ENCODE data around the gene NAT10. TPM values are rescaled to one million over a fixed set of nuclear protein-coding genes. Genes with fewer than 3 reads are reported as not detected.
"Not testable (repeated sequence)": the region's sequence is repeated elsewhere in the genome, so short reads cannot be mapped to it uniquely, and the experiment has no call there.

The NAT10 gene
- total and polyA plus RNA-seq, 9 donors: 21.5 to 39.0 (median 32.3) TPM

GRCh38 chr11:34178209-34178821 lies 72.9 kb downstream of the NAT10 start:
- DNase-seq: no peak
- WGBS (ENCODE audit: insufficient coverage): 93% methylated on average over 8 of the region's 10 CpGs
- Histone ChIP-seq H3K4me1 (ENCODE audit: control insufficient read depth, insufficient read depth, low read length) (peaks cover 11% of the 10 kb centered on the region), H3K27me3 (ENCODE audit: control insufficient read depth, insufficient read depth, low read length) (peaks cover 3% of the 10 kb centered on the region), H3K9me3 (replicated peaks; ENCODE audit: control insufficient read depth, low read depth, low read length) (no peaks in the 10 kb centered on the region), H3K36me3 (ENCODE audit: control insufficient read depth, insufficient read depth, low read length) (no peaks in the 10 kb centered on the region), H3K27ac (ENCODE audit: low read length) (no peak overlapping the region), H3K4me3 (ENCODE audit: low read length) (no peak overlapping the region)

DNA sequence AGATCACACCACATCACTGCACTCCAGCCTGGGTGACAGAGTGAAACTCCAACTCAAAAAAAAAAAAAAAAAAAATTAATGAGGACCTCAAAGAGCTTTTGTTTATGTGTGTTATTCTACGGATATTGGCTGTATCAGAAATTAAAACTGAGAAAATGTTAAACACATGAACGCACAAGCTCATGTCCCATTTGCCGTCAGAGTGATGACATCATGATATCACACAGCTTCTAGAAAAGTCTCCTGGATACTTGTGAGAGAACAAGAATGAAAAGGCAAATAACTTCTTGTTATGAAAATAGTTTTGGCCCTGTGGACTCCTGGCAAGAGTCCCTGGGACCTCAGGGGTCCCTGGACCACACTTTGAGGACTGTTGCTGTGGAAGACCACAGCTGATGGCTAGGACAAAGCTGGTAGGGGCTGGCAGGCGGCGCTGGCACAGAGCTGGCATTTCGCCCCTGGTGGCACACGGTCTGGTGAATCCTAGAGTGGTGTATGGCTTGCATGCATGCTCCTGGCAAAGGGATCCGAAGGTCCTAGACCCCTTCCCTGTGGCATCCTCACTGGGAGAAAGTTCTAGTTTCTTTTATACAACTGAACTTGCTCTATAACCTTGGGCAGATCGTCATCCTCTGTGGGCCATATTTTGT lies 73.7 kb downstream of the NAT10 start:
- Histone ChIP-seq H3K36me3 (ENCODE audit: control insufficient read depth, insufficient read depth, low read length) (no peaks in the 10 kb centered on the region), H3K27ac (ENCODE audit: low read length) (no peak overlapping the region), H3K4me3 (ENCODE audit: low read length) (no peak overlapping the region), H3K27me3 (ENCODE audit: control insufficient read depth, insufficient read depth, low read length) (no peaks in the 10 kb centered on the region), H3K9me3 (replicated peaks; ENCODE audit: control insufficient read depth, low read depth, low read length) (no peaks in the 10 kb centered on the region), H3K4me1 (ENCODE audit: control insufficient read depth, insufficient read depth, low read length) (peaks cover 9% of the 10 kb centered on the region)
- WGBS (ENCODE audit: insufficient coverage): 67% methylated on average over 1 of the region's 9 CpGs
- DNase-seq: no peak

DNA sequence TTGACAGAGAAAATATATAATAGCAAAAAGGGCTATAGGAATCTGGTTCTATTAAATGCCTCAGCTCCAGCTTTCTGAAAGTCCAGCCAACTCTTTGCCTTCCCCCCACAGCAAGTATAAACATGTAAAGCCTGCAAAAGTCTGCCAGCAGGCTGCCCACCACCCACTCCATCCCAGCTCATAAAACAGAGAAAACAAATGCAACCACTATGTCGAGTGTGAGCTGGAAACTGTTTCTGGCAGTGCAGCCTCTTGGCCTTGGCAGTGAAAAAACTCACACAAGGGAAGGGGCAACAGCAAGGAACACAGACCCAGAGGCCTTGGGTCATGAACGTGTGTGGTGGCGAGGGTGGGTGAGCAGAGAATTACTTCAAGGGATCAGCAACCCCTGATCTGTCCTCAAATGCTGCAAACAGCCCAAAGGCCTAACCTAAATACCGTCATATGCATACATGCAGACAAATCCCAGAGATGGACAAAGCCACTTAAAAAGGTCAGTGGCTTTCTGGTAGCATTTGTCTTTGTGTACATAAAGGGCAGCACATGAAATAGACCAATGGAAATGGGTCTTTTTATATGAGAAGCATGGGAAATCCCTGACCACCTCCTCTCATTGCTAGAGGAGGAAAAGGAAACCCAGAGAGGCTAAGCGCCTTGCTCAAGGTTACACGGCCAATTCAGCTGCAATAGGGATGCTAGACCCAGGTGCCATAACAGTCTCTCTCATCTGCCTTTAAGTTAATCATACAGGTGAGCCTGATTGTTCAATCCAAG lies 74.8 kb downstream of the NAT10 start:
- WGBS (ENCODE audit: insufficient coverage): 80% methylated on average over 2 of the region's 6 CpGs
- no peak for DNase-seq
- Histone ChIP-seq H3K4me1 (ENCODE audit: control insufficient read depth, insufficient read depth, low read length) (peaks cover 5% of the 10 kb centered on the region), H3K27me3 (ENCODE audit: control insufficient read depth, insufficient read depth, low read length) (no peaks in the 10 kb centered on the region), H3K27ac (ENCODE audit: low read length) (no peak overlapping the region), H3K4me3 (ENCODE audit: low read length) (no peak overlapping the region), H3K36me3 (ENCODE audit: control insufficient read depth, insufficient read depth, low read length) (peaks cover 2% of the 10 kb centered on the region), H3K9me3 (replicated peaks; ENCODE audit: control insufficient read depth, low read depth, low read length) (no peaks in the 10 kb centered on the region)

GRCh38 chr11:34180814-34181165 lies 75.4 kb downstream of the NAT10 start:
- H3K9me3 ChIP-seq (replicated peaks; ENCODE audit: control insufficient read depth, low read depth, low read length); H3K4me1 ChIP-seq (ENCODE audit: control insufficient read depth, insufficient read depth, low read length); H3K27ac ChIP-seq (ENCODE audit: low read length); H3K36me3 ChIP-seq (ENCODE audit: control insufficient read depth, insufficient read depth, low read length); H3K27me3 ChIP-seq (ENCODE audit: control insufficient read depth, insufficient read depth, low read length); DNase-seq; H3K4me3 ChIP-seq (ENCODE audit: low read length): not testable (repeated sequence)
- no CpG with 5 or more reads among the region's 5 CpGs for WGBS (ENCODE audit: insufficient coverage)

- Histone ChIP-seq H3K27me3 (ENCODE audit: control insufficient read depth, insufficient read depth, low read length) (no peaks in the 10 kb centered on the region), H3K4me3 (ENCODE audit: low read length) (no peak overlapping the region), H3K36me3 (ENCODE audit: control insufficient read depth, insufficient read depth, low read length) (peaks cover 3% of the 10 kb centered on the region), H3K27ac (ENCODE audit: low read length) (no peak overlapping the region), H3K4me1 (ENCODE audit: control insufficient read depth, insufficient read depth, low read length) (peaks cover 10% of the 10 kb centered on the region), H3K9me3 (replicated peaks; ENCODE audit: control insufficient read depth, low read depth, low read length) (no peaks in the 10 kb centered on the region)
- WGBS (ENCODE audit: insufficient coverage): 77% methylated on average over 3 of the region's 5 CpGs
- no peak for DNase-seq
Observed at GRCh38 chr11:34181251-34181650, 75.8 kb downstream of the NAT10 start.

DNA sequence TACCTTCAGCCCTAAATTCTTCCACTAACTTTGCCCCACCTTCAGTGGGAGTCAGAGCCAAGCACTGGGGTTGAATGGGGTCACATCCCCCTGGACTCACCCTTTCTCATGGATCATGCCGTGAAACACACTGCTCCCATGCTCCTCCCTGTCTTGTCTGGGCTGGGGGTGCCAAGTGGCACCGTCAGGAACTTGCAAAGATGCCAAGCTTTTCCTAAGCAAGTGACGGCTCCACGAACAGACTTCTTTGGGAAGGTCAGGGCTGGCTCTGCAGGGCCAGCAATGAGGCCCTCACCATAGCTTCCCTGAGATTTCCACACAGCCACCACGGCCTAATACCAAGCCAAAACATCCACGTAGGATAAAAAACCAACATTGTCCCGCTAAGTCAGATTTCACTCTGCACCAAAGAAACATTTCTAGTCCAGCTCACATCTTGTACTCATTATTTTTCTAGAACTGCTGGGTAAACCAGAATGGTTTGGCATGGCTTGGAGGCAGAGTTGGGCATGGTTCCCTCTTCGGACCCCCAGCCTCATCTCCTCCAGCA lies 76.5 kb downstream of the NAT10 start:
- H3K4me1 ChIP-seq (ENCODE audit: control insufficient read depth, insufficient read depth, low read length): peaks cover 17% of the 10 kb centered on the region
- H3K36me3 ChIP-seq (ENCODE audit: control insufficient read depth, insufficient read depth, low read length): peaks cover 3% of the 10 kb centered on the region
- no peak overlapping the region for H3K27ac ChIP-seq (ENCODE audit: low read length)
- DNase-seq: no peak
- no peak overlapping the region for H3K4me3 ChIP-seq (ENCODE audit: low read length)
- H3K9me3 ChIP-seq (replicated peaks; ENCODE audit: control insufficient read depth, low read depth, low read length): no peaks in the 10 kb centered on the region
- 83% methylated on average over 5 of the region's 8 CpGs for WGBS (ENCODE audit: insufficient coverage)
- H3K27me3 ChIP-seq (ENCODE audit: control insufficient read depth, insufficient read depth, low read length): no peaks in the 10 kb centered on the region

- Histone ChIP-seq H3K36me3 (ENCODE audit: control insufficient read depth, insufficient read depth, low read length) (peaks cover 3% of the 10 kb centered on the region), H3K4me1 (ENCODE audit: control insufficient read depth, insufficient read depth, low read length) (peaks cover 19% of the 10 kb centered on the region), H3K27me3 (ENCODE audit: control insufficient read depth, insufficient read depth, low read length) (no peaks in the 10 kb centered on the region), H3K4me3 (ENCODE audit: low read length) (no peak overlapping the region), H3K27ac (ENCODE audit: low read length) (no peak overlapping the region), H3K9me3 (replicated peaks; ENCODE audit: control insufficient read depth, low read depth, low read length) (no peaks in the 10 kb centered on the region)
- WGBS (ENCODE audit: insufficient coverage): 83% methylated on average over 1 of the region's 2 CpGs
- no peak for DNase-seq
Observed at GRCh38 chr11:34182425-34182824, 77.0 kb downstream of the NAT10 start.

- 95% methylated on average over 8 of the region's 13 CpGs for WGBS (ENCODE audit: insufficient coverage)
- H3K4me3 ChIP-seq (ENCODE audit: low read length): no peak overlapping the region
- peaks cover 19% of the 10 kb centered on the region for H3K4me1 ChIP-seq (ENCODE audit: control insufficient read depth, insufficient read depth, low read length)
- no peak overlapping the region for H3K27ac ChIP-seq (ENCODE audit: low read length)
- DNase-seq: no peak
- peaks cover 1% of the 10 kb centered on the region for H3K27me3 ChIP-seq (ENCODE audit: control insufficient read depth, insufficient read depth, low read length)
- peaks cover 3% of the 10 kb centered on the region for H3K36me3 ChIP-seq (ENCODE audit: control insufficient read depth, insufficient read depth, low read length)
- no peaks in the 10 kb centered on the region for H3K9me3 ChIP-seq (replicated peaks; ENCODE audit: control insufficient read depth, low read depth, low read length)
Observed at GRCh38 chr11:34182921-34183685, 77.7 kb downstream of the NAT10 start.

GRCh38 chr11:34183848-34184391 lies 78.5 kb downstream of the NAT10 start:
- peaks cover 3% of the 10 kb centered on the region for H3K36me3 ChIP-seq (ENCODE audit: control insufficient read depth, insufficient read depth, low read length)
- no peak overlapping the region for H3K4me3 ChIP-seq (ENCODE audit: low read length)
- DNase-seq: no peak
- H3K4me1 ChIP-seq (ENCODE audit: control insufficient read depth, insufficient read depth, low read length): peaks cover 19% of the 10 kb centered on the region
- 73% methylated on average over 8 of the region's 9 CpGs for whole genome bisulfite sequencing (ENCODE audit: insufficient coverage)
- peaks cover 3% of the 10 kb centered on the region for H3K27me3 ChIP-seq (ENCODE audit: control insufficient read depth, insufficient read depth, low read length)
- no peak overlapping the region for H3K27ac ChIP-seq (ENCODE audit: low read length)
- no peaks in the 10 kb centered on the region for H3K9me3 ChIP-seq (replicated peaks; ENCODE audit: control insufficient read depth, low read depth, low read length)

Data from muscle of leg (tissue), 11 donors.